HEK293 (cell line): ENCODE measurements around the gene DNAH11.

Experiments
- CTCF ChIA-PET: fragments of 350-600 bp; formaldehyde crosslinking; extraction: SDS; loops from one replicate; lab custom pipeline; 2021; ENCODE audit warnings: antibody characterized with exemption; lab: Yijun Ruan, JAX
- POLR2A ChIA-PET: fragments of 300-600 bp; formaldehyde crosslinking; extraction: SDS; loops from one replicate; lab custom pipeline; 2020; ENCODE audit warnings: antibody characterized with exemption, inconsistent platforms; lab: Yijun Ruan, JAX
- H3K27ac ChIP-seq: fragments of 200-500 bp; sonication (Bioruptor generic); 2 replicates; pipeline ENCODE4 v1.5.1; 2014; ENCODE audit warnings: low read depth, low read length, control low read depth, inconsistent platforms; ENCODE audit errors: extremely low read depth
- H3K36me3 ChIP-seq, 2 experiments: fragments of 200-500 bp in 1 of 2; sonication (Bioruptor generic) in 1 of 2; 1 replicate in 1 of 2; 2 replicates in 1 of 2; pipeline ENCODE4 v1.5.1; 2014 to 2017; ENCODE audit warnings: inconsistent platforms in 2 of 2, low read length in 2 of 2; ENCODE audit not compliant: control insufficient read depth in 2 of 2, insufficient read depth in 1 of 2
- H3K4me1 ChIP-seq: fragments of 200-500 bp; sonication (Bioruptor generic); 2 replicates; pipeline ENCODE4 v1.5.1; 2014; ENCODE audit warnings: mild to moderate bottlenecking, low read length, inconsistent platforms; ENCODE audit not compliant: control insufficient read depth, insufficient read depth
- H3K4me3 ChIP-seq: 2 replicates; pipeline ENCODE4 v1.5.1; 2011; ENCODE audit warnings: low read depth, mild to moderate bottlenecking, control low read depth, low read length, moderate library complexity
- H3K9me3 ChIP-seq: fragments of 200-500 bp; sonication (Bioruptor generic); 2 replicates; pipeline ENCODE4 v1.5.1; 2014; ENCODE audit warnings: low read depth, low read length, inconsistent platforms; ENCODE audit not compliant: control insufficient read depth, insufficient read depth
- RBAK ChIP-seq: fragments of 450-650 bp; formaldehyde crosslinking; IDR thresholded peaks from 2 replicates; pipeline ENCODE4 v1.5.1; 2016; ENCODE audit warnings: missing biosample characterization, missing genetic modification characterization
- ZFHX2 ChIP-seq: fragments of 450-650 bp; formaldehyde crosslinking; conservative IDR thresholded peaks from 2 replicates; pipeline ENCODE4 v1.5.1; 2016; ENCODE audit warnings: missing biosample characterization, missing genetic modification characterization
- ZNF302 ChIP-seq: fragments of 450-650 bp; formaldehyde crosslinking; IDR thresholded peaks from 2 replicates; pipeline ENCODE4 v1.5.1; 2016; ENCODE audit warnings: missing biosample characterization, missing genetic modification characterization, low read depth
- ZNF324 ChIP-seq: fragments of 450-650 bp; formaldehyde crosslinking; IDR thresholded peaks from 2 replicates; pipeline ENCODE4 v1.5.1; 2016; ENCODE audit warnings: missing biosample characterization, missing genetic modification characterization
- ZNF404 ChIP-seq: fragments of 450-650 bp; formaldehyde crosslinking; IDR thresholded peaks from 2 replicates; pipeline ENCODE4 v1.5.1; 2017; ENCODE audit warnings: missing biosample characterization, missing genetic modification characterization
- ZNF529 ChIP-seq: fragments of 450-650 bp; formaldehyde crosslinking; IDR thresholded peaks from 2 replicates; pipeline ENCODE4 v1.5.1; 2017; ENCODE audit warnings: missing genetic modification characterization, missing biosample characterization; ENCODE audit not compliant: insufficient replicate concordance
- ZNF664 ChIP-seq: fragments of 450-650 bp; formaldehyde crosslinking; IDR thresholded peaks from 2 replicates; pipeline ENCODE4 v1.5.1; 2016; ENCODE audit warnings: missing biosample characterization, missing genetic modification characterization
- ZNF670 ChIP-seq: fragments of 450-650 bp; formaldehyde crosslinking; IDR thresholded peaks from 2 replicates; pipeline ENCODE4 v1.5.1; 2016; ENCODE audit warnings: missing biosample characterization, missing genetic modification characterization, low read depth
- ZNF701 ChIP-seq: fragments of 450-650 bp; formaldehyde crosslinking; IDR thresholded peaks from 2 replicates; pipeline ENCODE4 v1.5.1; 2016; ENCODE audit warnings: missing biosample characterization, missing genetic modification characterization
- ZNF791 ChIP-seq: fragments of 450-650 bp; formaldehyde crosslinking; IDR thresholded peaks from 2 replicates; pipeline ENCODE4 v1.5.1; 2016; ENCODE audit warnings: missing biosample characterization, missing genetic modification characterization
- TF ChIP-seq, protein P1 (sequence below): fragments of 450-650 bp; formaldehyde crosslinking; IDR thresholded peaks from 2 replicates; pipeline ENCODE4 v1.5.1; 2016; ENCODE audit warnings: missing biosample characterization, missing genetic modification characterization
- TF ChIP-seq, protein P2 (sequence below): fragments of 450-650 bp; formaldehyde crosslinking; IDR thresholded peaks from 2 replicates; pipeline ENCODE4 v1.5.1; 2016; ENCODE audit warnings: missing biosample characterization, missing genetic modification characterization
- TF ChIP-seq, protein P3 (sequence below): fragments of 450-650 bp; formaldehyde crosslinking; IDR thresholded peaks from 2 replicates; pipeline ENCODE4 v1.5.1; 2016; ENCODE audit warnings: missing biosample characterization, missing genetic modification characterization
- TF ChIP-seq, protein P4 (sequence below): fragments of 450-650 bp; formaldehyde crosslinking; IDR thresholded peaks from 2 replicates; pipeline ENCODE4 v1.5.1; 2016; ENCODE audit warnings: missing biosample characterization, missing genetic modification characterization, borderline replicate concordance

Gene DNAH11

DNA sequence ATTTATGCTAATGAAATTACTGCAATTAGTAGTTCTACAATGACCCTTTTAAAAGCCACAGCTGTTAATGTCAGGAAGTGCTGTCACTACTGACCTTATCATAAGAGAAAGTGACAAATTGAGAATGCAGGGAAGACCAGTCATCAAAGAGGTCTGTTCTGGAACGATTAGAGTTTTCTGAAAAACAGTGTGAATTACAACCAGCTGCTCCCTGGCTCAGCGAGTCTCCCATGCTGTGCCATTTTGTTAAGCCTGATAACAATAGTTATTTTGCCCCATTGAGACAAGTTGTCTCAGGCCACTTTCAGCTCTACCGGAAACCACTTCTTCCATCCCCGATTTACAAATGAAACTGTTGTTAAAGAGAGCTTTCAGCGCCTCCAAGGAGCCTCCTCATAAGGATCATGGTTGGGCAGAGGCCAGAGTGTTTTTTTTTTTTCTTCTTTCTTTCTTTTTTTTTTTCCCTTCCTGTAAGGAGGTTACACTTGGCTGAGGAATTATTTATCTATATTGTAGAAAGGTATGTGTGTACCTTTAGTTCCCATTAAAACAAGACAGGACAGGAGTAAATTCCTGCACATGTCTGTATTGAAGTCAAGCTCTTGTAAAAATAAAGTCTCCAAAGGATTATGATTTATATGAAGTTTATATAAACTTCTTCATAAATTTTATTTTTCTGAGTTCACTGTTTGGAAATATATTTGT is 229.2 kb downstream of the DNAH11 start (continued):
- TF ChIP-seq, protein P1, sequence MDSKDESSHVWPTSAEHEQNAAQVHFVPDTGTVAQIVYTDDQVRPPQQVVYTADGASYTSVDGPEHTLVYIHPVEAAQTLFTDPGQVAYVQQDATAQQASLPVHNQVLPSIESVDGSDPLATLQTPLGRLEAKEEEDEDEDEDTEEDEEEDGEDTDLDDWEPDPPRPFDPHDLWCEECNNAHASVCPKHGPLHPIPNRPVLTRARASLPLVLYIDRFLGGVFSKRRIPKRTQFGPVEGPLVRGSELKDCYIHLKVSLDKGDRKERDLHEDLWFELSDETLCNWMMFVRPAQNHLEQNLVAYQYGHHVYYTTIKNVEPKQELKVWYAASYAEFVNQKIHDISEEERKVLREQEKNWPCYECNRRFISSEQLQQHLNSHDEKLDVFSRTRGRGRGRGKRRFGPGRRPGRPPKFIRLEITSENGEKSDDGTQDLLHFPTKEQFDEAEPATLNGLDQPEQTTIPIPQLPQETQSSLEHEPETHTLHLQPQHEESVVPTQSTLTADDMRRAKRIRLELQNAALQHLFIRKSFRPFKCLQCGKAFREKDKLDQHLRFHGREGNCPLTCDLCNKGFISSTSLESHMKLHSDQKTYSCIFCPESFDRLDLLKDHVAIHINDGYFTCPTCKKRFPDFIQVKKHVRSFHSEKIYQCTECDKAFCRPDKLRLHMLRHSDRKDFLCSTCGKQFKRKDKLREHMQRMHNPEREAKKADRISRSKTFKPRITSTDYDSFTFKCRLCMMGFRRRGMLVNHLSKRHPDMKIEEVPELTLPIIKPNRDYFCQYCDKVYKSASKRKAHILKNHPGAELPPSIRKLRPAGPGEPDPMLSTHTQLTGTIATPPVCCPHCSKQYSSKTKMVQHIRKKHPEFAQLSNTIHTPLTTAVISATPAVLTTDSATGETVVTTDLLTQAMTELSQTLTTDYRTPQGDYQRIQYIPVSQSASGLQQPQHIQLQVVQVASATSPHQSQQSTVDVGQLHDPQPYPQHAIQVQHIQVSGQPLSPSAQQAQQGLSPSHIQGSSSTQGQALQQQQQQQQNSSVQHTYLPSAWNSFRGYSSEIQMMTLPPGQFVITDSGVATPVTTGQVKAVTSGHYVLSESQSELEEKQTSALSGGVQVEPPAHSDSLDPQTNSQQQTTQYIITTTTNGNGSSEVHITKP (tag by site-specific recombination) = no peak

DNA sequence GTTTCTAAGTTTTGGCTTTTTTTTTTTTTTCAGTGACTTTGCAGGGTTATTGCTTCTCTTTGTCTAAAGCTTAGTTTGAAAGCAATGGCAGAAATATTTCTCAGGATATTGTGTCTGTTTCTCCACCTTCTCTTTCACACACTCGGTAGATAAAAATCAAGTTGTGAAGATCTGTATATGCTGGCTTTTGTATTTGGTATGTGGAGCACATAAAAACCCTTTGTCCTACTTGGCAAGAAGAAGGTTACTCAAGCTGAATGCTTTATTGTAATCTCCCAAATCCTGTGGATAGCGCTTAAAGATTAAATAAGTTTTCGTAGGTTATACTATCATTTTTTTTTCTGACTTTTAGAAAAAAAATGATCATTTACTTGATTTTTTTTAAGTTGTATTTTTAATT is 230.5 kb downstream of the DNAH11 start:
- H3K9me3 ChIP-seq = no peaks in the 10 kb centered on the region
- TF ChIP-seq ZNF670 = no peak
- TF ChIP-seq, protein P2, sequence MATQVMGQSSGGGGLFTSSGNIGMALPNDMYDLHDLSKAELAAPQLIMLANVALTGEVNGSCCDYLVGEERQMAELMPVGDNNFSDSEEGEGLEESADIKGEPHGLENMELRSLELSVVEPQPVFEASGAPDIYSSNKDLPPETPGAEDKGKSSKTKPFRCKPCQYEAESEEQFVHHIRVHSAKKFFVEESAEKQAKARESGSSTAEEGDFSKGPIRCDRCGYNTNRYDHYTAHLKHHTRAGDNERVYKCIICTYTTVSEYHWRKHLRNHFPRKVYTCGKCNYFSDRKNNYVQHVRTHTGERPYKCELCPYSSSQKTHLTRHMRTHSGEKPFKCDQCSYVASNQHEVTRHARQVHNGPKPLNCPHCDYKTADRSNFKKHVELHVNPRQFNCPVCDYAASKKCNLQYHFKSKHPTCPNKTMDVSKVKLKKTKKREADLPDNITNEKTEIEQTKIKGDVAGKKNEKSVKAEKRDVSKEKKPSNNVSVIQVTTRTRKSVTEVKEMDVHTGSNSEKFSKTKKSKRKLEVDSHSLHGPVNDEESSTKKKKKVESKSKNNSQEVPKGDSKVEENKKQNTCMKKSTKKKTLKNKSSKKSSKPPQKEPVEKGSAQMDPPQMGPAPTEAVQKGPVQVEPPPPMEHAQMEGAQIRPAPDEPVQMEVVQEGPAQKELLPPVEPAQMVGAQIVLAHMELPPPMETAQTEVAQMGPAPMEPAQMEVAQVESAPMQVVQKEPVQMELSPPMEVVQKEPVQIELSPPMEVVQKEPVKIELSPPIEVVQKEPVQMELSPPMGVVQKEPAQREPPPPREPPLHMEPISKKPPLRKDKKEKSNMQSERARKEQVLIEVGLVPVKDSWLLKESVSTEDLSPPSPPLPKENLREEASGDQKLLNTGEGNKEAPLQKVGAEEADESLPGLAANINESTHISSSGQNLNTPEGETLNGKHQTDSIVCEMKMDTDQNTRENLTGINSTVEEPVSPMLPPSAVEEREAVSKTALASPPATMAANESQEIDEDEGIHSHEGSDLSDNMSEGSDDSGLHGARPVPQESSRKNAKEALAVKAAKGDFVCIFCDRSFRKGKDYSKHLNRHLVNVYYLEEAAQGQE (tag by site-specific recombination) = no peak
- no peak for TF ChIP-seq ZNF302 (tag by site-specific recombination)
- TF ChIP-seq ZNF404 = no peak
- TF ChIP-seq ZNF701 (tag by site-specific recombination) = no peak
- TF ChIP-seq, protein P3, sequence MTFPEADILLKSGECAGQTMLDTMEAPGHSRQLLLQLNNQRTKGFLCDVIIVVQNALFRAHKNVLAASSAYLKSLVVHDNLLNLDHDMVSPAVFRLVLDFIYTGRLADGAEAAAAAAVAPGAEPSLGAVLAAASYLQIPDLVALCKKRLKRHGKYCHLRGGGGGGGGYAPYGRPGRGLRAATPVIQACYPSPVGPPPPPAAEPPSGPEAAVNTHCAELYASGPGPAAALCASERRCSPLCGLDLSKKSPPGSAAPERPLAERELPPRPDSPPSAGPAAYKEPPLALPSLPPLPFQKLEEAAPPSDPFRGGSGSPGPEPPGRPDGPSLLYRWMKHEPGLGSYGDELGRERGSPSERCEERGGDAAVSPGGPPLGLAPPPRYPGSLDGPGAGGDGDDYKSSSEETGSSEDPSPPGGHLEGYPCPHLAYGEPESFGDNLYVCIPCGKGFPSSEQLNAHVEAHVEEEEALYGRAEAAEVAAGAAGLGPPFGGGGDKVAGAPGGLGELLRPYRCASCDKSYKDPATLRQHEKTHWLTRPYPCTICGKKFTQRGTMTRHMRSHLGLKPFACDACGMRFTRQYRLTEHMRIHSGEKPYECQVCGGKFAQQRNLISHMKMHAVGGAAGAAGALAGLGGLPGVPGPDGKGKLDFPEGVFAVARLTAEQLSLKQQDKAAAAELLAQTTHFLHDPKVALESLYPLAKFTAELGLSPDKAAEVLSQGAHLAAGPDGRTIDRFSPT (tag by site-specific recombination) = no peak
- no peak for TF ChIP-seq ZNF324 (tag by site-specific recombination)
- no peak for TF ChIP-seq ZFHX2 (tag by site-specific recombination)
- no peak for TF ChIP-seq ZNF664 (tag by site-specific recombination)
- TF ChIP-seq, protein P4, sequence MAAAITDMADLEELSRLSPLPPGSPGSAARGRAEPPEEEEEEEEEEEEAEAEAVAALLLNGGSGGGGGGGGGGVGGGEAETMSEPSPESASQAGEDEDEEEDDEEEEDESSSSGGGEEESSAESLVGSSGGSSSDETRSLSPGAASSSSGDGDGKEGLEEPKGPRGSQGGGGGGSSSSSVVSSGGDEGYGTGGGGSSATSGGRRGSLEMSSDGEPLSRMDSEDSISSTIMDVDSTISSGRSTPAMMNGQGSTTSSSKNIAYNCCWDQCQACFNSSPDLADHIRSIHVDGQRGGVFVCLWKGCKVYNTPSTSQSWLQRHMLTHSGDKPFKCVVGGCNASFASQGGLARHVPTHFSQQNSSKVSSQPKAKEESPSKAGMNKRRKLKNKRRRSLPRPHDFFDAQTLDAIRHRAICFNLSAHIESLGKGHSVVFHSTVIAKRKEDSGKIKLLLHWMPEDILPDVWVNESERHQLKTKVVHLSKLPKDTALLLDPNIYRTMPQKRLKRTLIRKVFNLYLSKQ = no peak
- no peak for TF ChIP-seq ZNF529 (tag by site-specific recombination)
- no peak for TF ChIP-seq RBAK (tag by site-specific recombination)
- TF ChIP-seq ZNF791 (tag by site-specific recombination) = no peak
- H3K4me1 ChIP-seq = no peaks in the 10 kb centered on the region
- no peak overlapping the region for H3K4me3 ChIP-seq
- ChIA-PET POLR2A (no interaction called here), CTCF (no interaction called here)
- no peaks in the 10 kb centered on the region for H3K36me3 ChIP-seq
- H3K27ac ChIP-seq = no peak overlapping the region
